HG02840 (cell line): ENCODE data around the gene COL8A1.
A peak's percentile ranks its signal among the peaks of the same experiment; 100 is the strongest.

ENCODE experiments used
- ATAC-seq: cut with Tn5 transposase; IDR thresholded peaks from one replicate; pipeline ENCODE4 v1.9.1; 2021; ENCODE audit warnings: mild to moderate bottlenecking, moderate library complexity, moderate number of reproducible peaks; ENCODE audit not compliant: unreplicated experiment, low FRiP score

Gene COL8A1

GRCh38 chr3:99781761-99782160, 143.4 kb downstream of the COL8A1 start:
- no peak for ATAC-seq

GRCh38 chr3:99783011-99783573, 144.7 kb downstream of the COL8A1 start:
- no peak for ATAC-seq

- peak; percentile 67 for ATAC-seq
Measured at GRCh38 chr3:99789011-99789721, 150.8 kb downstream of the COL8A1 start.

- ATAC-seq = no peak
Measured at GRCh38 chr3:99794485-99794884, 156.1 kb downstream of the COL8A1 start.

- no peak for ATAC-seq
Measured at GRCh38 chr3:99795573-99795972, 157.2 kb downstream of the COL8A1 start.

- no peak for ATAC-seq
Measured at GRCh38 chr3:99799422-99799821, 161.0 kb downstream of the COL8A1 start.

GRCh38 chr3:99803297-99803696, 164.9 kb downstream of the COL8A1 start:
- ATAC-seq = no peak

GRCh38 chr3:99805160-99805559, 166.8 kb downstream of the COL8A1 start:
- no peak for ATAC-seq

- ATAC-seq = no peak
Measured at GRCh38 chr3:99808163-99808794, 169.9 kb downstream of the COL8A1 start.

GRCh38 chr3:99809565-99809964, 171.2 kb downstream of the COL8A1 start:
- no peak for ATAC-seq

GRCh38 chr3:99810403-99810802, 172.0 kb downstream of the COL8A1 start:
- ATAC-seq = no peak

GRCh38 chr3:99817047-99817436, 178.6 kb downstream of the COL8A1 start:
- no peak for ATAC-seq

- ATAC-seq = peak; percentile 99
Measured at GRCh38 chr3:99817437-99818240, 179.2 kb downstream of the COL8A1 start, which contains the start of gene CMSS1. CMSS1 (plus strand) TSS chr3:99817862.

GRCh38 chr3:99818818-99819217, 180.4 kb downstream of the COL8A1 start:
- ATAC-seq = no peak

GRCh38 chr3:99823723-99824711, 185.6 kb downstream of the COL8A1 start:
- no peak for ATAC-seq

GRCh38 chr3:99825004-99825640, 186.7 kb downstream of the COL8A1 start:
- no peak for ATAC-seq

- ATAC-seq = no peak
Measured at GRCh38 chr3:99829844-99830243, 191.4 kb downstream of the COL8A1 start.

GRCh38 chr3:99833617-99834205, 195.3 kb downstream of the COL8A1 start:
- ATAC-seq = no peak
